Measurements from ENCODE around the gene ART1.

The ART1 gene

GRCh38 chr11:3635641-3636375 is 9.1 kb upstream of the ART1 start:
- no peak for DNase-seq (ENCODE audit: insufficient read length, low spot score)
- no peak for FAIRE-seq
- TF ChIP-seq CTCF (IDR thresholded peaks at IDR 0.05; ENCODE audit: insufficient read depth, missing control alignments): no peak

GRCh38 chr11:3637201-3637600 is 7.7 kb upstream of the ART1 start:
- TF ChIP-seq CTCF (IDR thresholded peaks at IDR 0.05; ENCODE audit: insufficient read depth, missing control alignments): no peak
- FAIRE-seq (no peak), DNase-seq (ENCODE audit: insufficient read length, low spot score) (no peak)

- TF ChIP-seq CTCF (IDR thresholded peaks at IDR 0.05; ENCODE audit: insufficient read depth, missing control alignments): no peak
- DNase-seq (ENCODE audit: insufficient read length, low spot score): no peak
- FAIRE-seq: no peak
These were observed 6.4 kb upstream of the ART1 start for GRCh38 chr11:3638513-3638912.

- no peak for TF ChIP-seq CTCF (IDR thresholded peaks at IDR 0.05; ENCODE audit: insufficient read depth, missing control alignments)
- FAIRE-seq: no peak
These were observed 5.1 kb upstream of the ART1 start for GRCh38 chr11:3639841-3640240.

GRCh38 chr11:3641191-3641590 is 3.7 kb upstream of the ART1 start:
- TF ChIP-seq CTCF (IDR thresholded peaks at IDR 0.05; ENCODE audit: insufficient read depth, missing control alignments): no peak
- FAIRE-seq (no peak), DNase-seq (ENCODE audit: insufficient read length, low spot score) (no peak)

More at GRCh38 chr11:3639841-3640240, 5.1 kb upstream of the ART1 start:
- DNase-seq (ENCODE audit: insufficient read length, low spot score): no peak

GRCh38 chr11:3641701-3642070 is 3.2 kb upstream of the ART1 start, which contains the start of gene ART5:
ART5 (minus strand) TSS chr11:3641992; CDS start chr11:3641862, 130 bp downstream.
- no peak for TF ChIP-seq CTCF (IDR thresholded peaks at IDR 0.05; ENCODE audit: insufficient read depth, missing control alignments)
- DNase-seq (ENCODE audit: insufficient read length, low spot score) (no peak), FAIRE-seq (no peak)

All from D721Med (cell line).